WI38 (cell line): ENCODE measurements around the gene CFAP251.

ENCODE experiments used
- H3K4me3 ChIP-seq: 2 replicates; pipeline ENCODE4 v1.5.1; 2011; ENCODE audit warnings: low read depth, mild to moderate bottlenecking, control low read depth, low read length
- TF ChIP-seq, protein P1 (sequence below): IDR thresholded peaks from 2 replicates; pipeline ENCODE4 v1.5.1; 2012; ENCODE audit warnings: low read depth, mild to moderate bottlenecking, control low read depth, low read length

The CFAP251 gene

DNA sequence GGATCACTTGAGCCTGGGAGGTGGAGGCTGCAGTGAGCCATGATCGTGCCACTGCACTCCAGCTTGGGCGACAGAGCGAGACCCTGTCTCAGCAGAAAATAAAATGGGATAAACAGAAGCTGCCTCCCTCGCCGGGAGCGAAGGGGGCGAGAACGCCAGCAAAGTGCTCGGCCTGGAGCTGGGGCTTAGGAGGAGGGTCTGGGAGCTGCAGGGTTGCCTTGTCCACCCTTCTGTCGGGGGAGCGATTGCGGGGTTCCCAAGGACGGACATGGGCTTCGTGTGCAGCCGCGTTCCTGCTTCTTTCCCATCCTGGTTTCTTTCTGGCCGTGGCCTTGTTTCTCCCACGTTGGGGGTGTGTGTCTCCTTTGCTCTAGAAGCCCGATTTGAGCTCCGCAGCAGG, 132.3 kb downstream of the CFAP251 start:
- TF ChIP-seq, protein P1, sequence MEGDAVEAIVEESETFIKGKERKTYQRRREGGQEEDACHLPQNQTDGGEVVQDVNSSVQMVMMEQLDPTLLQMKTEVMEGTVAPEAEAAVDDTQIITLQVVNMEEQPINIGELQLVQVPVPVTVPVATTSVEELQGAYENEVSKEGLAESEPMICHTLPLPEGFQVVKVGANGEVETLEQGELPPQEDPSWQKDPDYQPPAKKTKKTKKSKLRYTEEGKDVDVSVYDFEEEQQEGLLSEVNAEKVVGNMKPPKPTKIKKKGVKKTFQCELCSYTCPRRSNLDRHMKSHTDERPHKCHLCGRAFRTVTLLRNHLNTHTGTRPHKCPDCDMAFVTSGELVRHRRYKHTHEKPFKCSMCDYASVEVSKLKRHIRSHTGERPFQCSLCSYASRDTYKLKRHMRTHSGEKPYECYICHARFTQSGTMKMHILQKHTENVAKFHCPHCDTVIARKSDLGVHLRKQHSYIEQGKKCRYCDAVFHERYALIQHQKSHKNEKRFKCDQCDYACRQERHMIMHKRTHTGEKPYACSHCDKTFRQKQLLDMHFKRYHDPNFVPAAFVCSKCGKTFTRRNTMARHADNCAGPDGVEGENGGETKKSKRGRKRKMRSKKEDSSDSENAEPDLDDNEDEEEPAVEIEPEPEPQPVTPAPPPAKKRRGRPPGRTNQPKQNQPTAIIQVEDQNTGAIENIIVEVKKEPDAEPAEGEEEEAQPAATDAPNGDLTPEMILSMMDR = no peak
- no peak overlapping the region for H3K4me3 ChIP-seq

DNA sequence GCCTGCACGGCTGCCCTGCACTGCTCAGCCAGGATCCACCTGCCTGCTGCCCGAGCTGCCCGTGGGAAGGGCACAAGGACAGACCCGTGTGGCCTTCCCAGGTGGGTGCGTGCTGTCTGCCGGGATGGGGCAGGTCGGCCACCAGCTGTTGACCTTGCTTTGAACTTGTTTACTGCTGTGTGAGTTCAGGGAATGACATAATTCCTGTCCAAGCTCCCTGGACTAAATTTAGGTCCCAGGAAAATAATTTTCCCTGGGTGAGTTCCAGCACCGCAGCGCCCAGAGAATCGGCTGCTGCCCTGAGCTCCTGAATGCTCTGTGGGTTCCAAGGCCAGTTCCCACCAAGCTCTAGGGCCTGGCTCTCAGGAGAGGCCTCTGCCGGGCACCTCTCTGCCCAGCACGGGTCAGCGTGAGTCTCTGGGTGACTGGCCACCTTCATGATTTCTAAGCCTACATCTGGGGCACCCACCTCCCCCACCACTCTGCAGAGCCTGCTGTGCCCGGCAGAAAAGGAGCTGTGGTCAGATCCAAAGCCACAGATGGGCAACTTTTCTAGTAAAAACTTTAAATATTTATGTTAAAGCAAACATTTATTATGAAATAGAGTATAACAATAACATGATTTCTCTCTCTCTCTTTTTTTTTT, 133.0 kb downstream of the CFAP251 start:
- H3K4me3 ChIP-seq = no peak overlapping the region
- TF ChIP-seq, protein P1 = no peak

DNA sequence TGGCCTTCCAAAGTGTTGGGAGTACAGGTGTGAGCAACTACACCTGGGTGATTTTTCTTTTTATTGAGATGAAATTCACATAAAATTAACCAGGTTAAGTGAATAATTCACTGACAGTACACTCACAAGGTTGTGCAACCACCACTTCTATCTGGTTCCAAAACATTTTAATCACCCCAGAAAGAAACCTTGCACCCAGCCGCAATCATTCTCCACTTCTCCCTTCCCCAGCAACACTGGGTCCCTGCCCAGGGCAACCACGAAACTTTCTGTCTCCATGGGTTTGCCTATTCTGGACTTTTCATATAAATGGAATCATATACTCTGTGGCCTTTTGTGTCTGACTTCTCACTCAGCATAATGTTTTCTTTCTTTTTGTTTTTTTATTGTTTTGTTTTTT, 133.9 kb downstream of the CFAP251 start:
- TF ChIP-seq, protein P1 = no peak
- H3K4me3 ChIP-seq = no peak overlapping the region
